LNCAP (cell line): ENCODE data around the gene ZNF324B.

ENCODE experiments used
- CTCF ChIP-seq: fragments of 450-650 bp; IDR thresholded peaks from 2 replicates; pipeline ENCODE4 v1.5.1; 2017; ENCODE audit warnings: mild to moderate bottlenecking

ZNF324B gene

GRCh38 chr19:58480831-58481230, 29.4 kb downstream of the ZNF324B start:
- no peak for TF ChIP-seq CTCF

- TF ChIP-seq CTCF = no peak
These were observed 30.9 kb downstream of the ZNF324B start for GRCh38 chr19:58482372-58482771.

- TF ChIP-seq CTCF = no peak
These were observed 32.4 kb downstream of the ZNF324B start for GRCh38 chr19:58483776-58484175.

GRCh38 chr19:58491393-58491792, 40.0 kb downstream of the ZNF324B start:
- no peak for TF ChIP-seq CTCF

GRCh38 chr19:58492265-58492664, 40.8 kb downstream of the ZNF324B start:
- TF ChIP-seq CTCF = no peak

- TF ChIP-seq CTCF = no peak
These were observed 46.3 kb downstream of the ZNF324B start for GRCh38 chr19:58497634-58498170.

- TF ChIP-seq CTCF = no peak
These were observed 47.0 kb downstream of the ZNF324B start for GRCh38 chr19:58498316-58499020.
